ENCODE data around the gene STIM1.
"Not testable (repeated sequence)": the region's sequence is repeated elsewhere in the genome, so short reads cannot be mapped to it uniquely, and the experiment has no call there.

The STIM1 gene

GRCh38 chr11:4127357-4127756, 271.9 kb downstream of the STIM1 start:
- ATAC-seq: no peak
- no peak for TF ChIP-seq CREB5 (CRISPR knock-in tag; IDR thresholded peaks at IDR 0.05; ENCODE audit: low read depth)
- no peak for TF ChIP-seq ZFP30 (CRISPR knock-in tag; IDR thresholded peaks at IDR 0.05)
- no peak for TF ChIP-seq POU6F1 (CRISPR knock-in tag; IDR thresholded peaks at IDR 0.05; ENCODE audit: borderline replicate concordance, low read depth)
- no peak for TF ChIP-seq CSRNP3 (CRISPR knock-in tag; IDR thresholded peaks at IDR 0.05)
- no peak for TF ChIP-seq PATZ1 (CRISPR knock-in tag; IDR thresholded peaks at IDR 0.05; ENCODE audit: borderline replicate concordance)
- TF ChIP-seq ZNF70 (CRISPR knock-in tag; IDR thresholded peaks at IDR 0.05): no peak
- TF ChIP-seq ARNTL (CRISPR knock-in tag; IDR thresholded peaks at IDR 0.05; ENCODE audit: borderline replicate concordance, low read depth): no peak
- no peak for TF ChIP-seq TOX (CRISPR knock-in tag; IDR thresholded peaks at IDR 0.05; ENCODE audit: borderline replicate concordance)
- TF ChIP-seq ZC3H10 (CRISPR knock-in tag; IDR thresholded peaks at IDR 0.05): no peak
- no peak for TF ChIP-seq PPARA (CRISPR knock-in tag; IDR thresholded peaks at IDR 0.05; ENCODE audit: borderline replicate concordance)
- no peak for TF ChIP-seq RARB (CRISPR knock-in tag; IDR thresholded peaks at IDR 0.05)
- no peak for TF ChIP-seq ZNF565 (CRISPR knock-in tag; conservative IDR thresholded peaks at IDR 0.05; ENCODE audit: low read depth)
- no peak for TF ChIP-seq SNAI2 (CRISPR knock-in tag; IDR thresholded peaks at IDR 0.05)
- no peak for TF ChIP-seq CSDC2 (CRISPR knock-in tag; IDR thresholded peaks at IDR 0.05)
- no peak for TF ChIP-seq GLIS3 (CRISPR knock-in tag; IDR thresholded peaks at IDR 0.05)

- ATAC-seq: not testable (repeated sequence)
Measured at GRCh38 chr11:4130219-4130618, 274.8 kb downstream of the STIM1 start.

- TF ChIP-seq TCF4 (CRISPR knock-in tag; IDR thresholded peaks at IDR 0.05; ENCODE audit: borderline replicate concordance) (no peak), ISL1 (CRISPR knock-in tag; IDR thresholded peaks at IDR 0.05) (peak; percentile 59)
Measured at GRCh38 chr11:4134806-4135205, 279.3 kb downstream of the STIM1 start.

GRCh38 chr11:4138497-4138896, 283.0 kb downstream of the STIM1 start:
- no peak for ATAC-seq
- TF ChIP-seq ZNF70 (CRISPR knock-in tag; IDR thresholded peaks at IDR 0.05) (no peak), SNAI2 (CRISPR knock-in tag; IDR thresholded peaks at IDR 0.05) (no peak), ZNF565 (CRISPR knock-in tag; conservative IDR thresholded peaks at IDR 0.05; ENCODE audit: low read depth) (no peak), CREB5 (CRISPR knock-in tag; IDR thresholded peaks at IDR 0.05; ENCODE audit: low read depth) (no peak), OSR1 (CRISPR knock-in tag; IDR thresholded peaks at IDR 0.05) (no peak), POU6F1 (CRISPR knock-in tag; IDR thresholded peaks at IDR 0.05; ENCODE audit: borderline replicate concordance, low read depth) (no peak), PATZ1 (CRISPR knock-in tag; IDR thresholded peaks at IDR 0.05; ENCODE audit: borderline replicate concordance) (no peak), TOX (CRISPR knock-in tag; IDR thresholded peaks at IDR 0.05; ENCODE audit: borderline replicate concordance) (no peak), ZNF8 (CRISPR knock-in tag; IDR thresholded peaks at IDR 0.05) (no peak), ARNTL (CRISPR knock-in tag; IDR thresholded peaks at IDR 0.05; ENCODE audit: borderline replicate concordance, low read depth) (no peak), ESRRG (CRISPR knock-in tag; IDR thresholded peaks at IDR 0.05) (no peak), GLIS3 (CRISPR knock-in tag; IDR thresholded peaks at IDR 0.05) (no peak), ZC3H10 (CRISPR knock-in tag; IDR thresholded peaks at IDR 0.05) (no peak), TCF4 (CRISPR knock-in tag; IDR thresholded peaks at IDR 0.05; ENCODE audit: borderline replicate concordance) (no peak), ZFP30 (CRISPR knock-in tag; IDR thresholded peaks at IDR 0.05) (no peak), RARB (CRISPR knock-in tag; IDR thresholded peaks at IDR 0.05) (no peak), BACH2 (CRISPR knock-in tag; IDR thresholded peaks at IDR 0.05; ENCODE audit: borderline replicate concordance) (no peak)

More at GRCh38 chr11:4134806-4135205, 279.3 kb downstream of the STIM1 start:
- ATAC-seq: peak; percentile 39; the same call in 2 of the 3 replicates

Measured in SK-N-SH treated with all-trans-retinoic acid at 6 μM for 48 hours (cell line).